Body of pancreas (tissue), 4 donors: Measurements from ENCODE around the gene OSTF1.

Source experiments
- POLR2A ChIP-seq, 3 donors: fragments of 450-650 bp; IDR thresholded peaks; one replicate each; pipeline ENCODE4 v1.6.1; 2016; ENCODE audit warnings: antibody characterized with exemption in 3 of 3, mild to moderate bottlenecking in 2 of 3
- TF ChIP-seq, protein P1 (sequence below), 7 experiments: fragments of 450-650 bp in 4 of 7; fragments of 200-600 bp in 3 of 7; sonication (generic) in 3 of 7; IDR thresholded peaks; one replicate each; pipeline ENCODE4 v1.5.1; 2016 to 2019; ENCODE audit warnings: antibody characterized with exemption in 7 of 7

DNA sequence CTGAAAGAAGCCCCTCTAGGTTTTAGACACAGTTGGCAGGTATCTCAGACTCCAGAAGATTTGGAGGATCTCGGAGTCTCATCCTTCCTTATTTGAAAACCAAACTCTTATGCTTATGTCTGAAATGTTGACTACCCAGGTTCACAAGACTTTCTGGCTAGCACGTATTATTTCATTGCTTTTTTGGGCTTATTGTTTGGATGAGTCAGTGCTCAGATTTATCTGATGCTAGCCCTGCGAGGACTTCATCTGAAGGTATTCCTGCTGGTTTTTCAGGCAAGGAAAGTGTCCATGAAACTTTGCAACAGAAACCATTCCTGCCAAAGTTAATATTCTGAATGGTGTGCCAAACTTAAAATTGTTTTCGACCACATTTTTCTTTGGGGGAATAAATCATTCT lies 8.5 kb downstream of the OSTF1 start:
- TF ChIP-seq, protein P1, sequence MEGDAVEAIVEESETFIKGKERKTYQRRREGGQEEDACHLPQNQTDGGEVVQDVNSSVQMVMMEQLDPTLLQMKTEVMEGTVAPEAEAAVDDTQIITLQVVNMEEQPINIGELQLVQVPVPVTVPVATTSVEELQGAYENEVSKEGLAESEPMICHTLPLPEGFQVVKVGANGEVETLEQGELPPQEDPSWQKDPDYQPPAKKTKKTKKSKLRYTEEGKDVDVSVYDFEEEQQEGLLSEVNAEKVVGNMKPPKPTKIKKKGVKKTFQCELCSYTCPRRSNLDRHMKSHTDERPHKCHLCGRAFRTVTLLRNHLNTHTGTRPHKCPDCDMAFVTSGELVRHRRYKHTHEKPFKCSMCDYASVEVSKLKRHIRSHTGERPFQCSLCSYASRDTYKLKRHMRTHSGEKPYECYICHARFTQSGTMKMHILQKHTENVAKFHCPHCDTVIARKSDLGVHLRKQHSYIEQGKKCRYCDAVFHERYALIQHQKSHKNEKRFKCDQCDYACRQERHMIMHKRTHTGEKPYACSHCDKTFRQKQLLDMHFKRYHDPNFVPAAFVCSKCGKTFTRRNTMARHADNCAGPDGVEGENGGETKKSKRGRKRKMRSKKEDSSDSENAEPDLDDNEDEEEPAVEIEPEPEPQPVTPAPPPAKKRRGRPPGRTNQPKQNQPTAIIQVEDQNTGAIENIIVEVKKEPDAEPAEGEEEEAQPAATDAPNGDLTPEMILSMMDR (IDR thresholded peaks at IDR 0.05): no peak
- no peak for TF ChIP-seq POLR2A (IDR thresholded peaks at IDR 0.05)
